HG02571 (cell line): ENCODE data around the gene CHAD.

Experiments
- ATAC-seq: cut with Tn5 transposase; IDR thresholded peaks from one replicate; pipeline ENCODE4 v1.9.1; 2021; ENCODE audit warnings: mild to moderate bottlenecking, moderate library complexity; ENCODE audit not compliant: unreplicated experiment

Gene CHAD

GRCh38 chr17:50460831-50461526 is 7.7 kb downstream of the CHAD start:
- ATAC-seq: no peak

GRCh38 chr17:50459756-50460155 is 8.9 kb downstream of the CHAD start:
- ATAC-seq: no peak

- no peak for ATAC-seq
Observed at GRCh38 chr17:50458701-50459676, 9.7 kb downstream of the CHAD start.

GRCh38 chr17:50458270-50458669 is 10.4 kb downstream of the CHAD start:
- no peak for ATAC-seq

- no peak for ATAC-seq
Observed at GRCh38 chr17:50457621-50458020, 11.1 kb downstream of the CHAD start.

GRCh38 chr17:50453901-50454300 is 14.8 kb downstream of the CHAD start:
- ATAC-seq: no peak

GRCh38 chr17:50452630-50453300 is 15.9 kb downstream of the CHAD start:
- no peak for ATAC-seq

- ATAC-seq: no peak
Observed at GRCh38 chr17:50451943-50452629, 16.6 kb downstream of the CHAD start.

- no peak for ATAC-seq
Observed at GRCh38 chr17:50448643-50449042, 20.0 kb downstream of the CHAD start.

- ATAC-seq: no peak
Observed at GRCh38 chr17:50447870-50448595, 20.6 kb downstream of the CHAD start.

- no peak for ATAC-seq
Observed at GRCh38 chr17:50445730-50446325, 22.9 kb downstream of the CHAD start.

GRCh38 chr17:50444841-50445715 is 23.6 kb downstream of the CHAD start:
- ATAC-seq: no peak

GRCh38 chr17:50443505-50443974 is 25.1 kb downstream of the CHAD start:
- no peak for ATAC-seq

- no peak for ATAC-seq
Observed at GRCh38 chr17:50440838-50441829, 27.5 kb downstream of the CHAD start.

GRCh38 chr17:50440172-50440837 is 28.4 kb downstream of the CHAD start:
- ATAC-seq: no peak

GRCh38 chr17:50439008-50439407 is 29.7 kb downstream of the CHAD start:
- ATAC-seq: no peak

GRCh38 chr17:50437409-50437808 is 31.3 kb downstream of the CHAD start:
- ATAC-seq: no peak
